Fibroblast of skin of left quadriceps (primary cell): ENCODE data around the gene VEGFB.

ENCODE experiments used
- DNase-seq, 2 experiments: peaks; one replicate each; pipeline ENCODE4 v3.0.0-alpha.2; 2013; ENCODE audit warnings: low read depth in 2 of 2

Gene VEGFB

DNA sequence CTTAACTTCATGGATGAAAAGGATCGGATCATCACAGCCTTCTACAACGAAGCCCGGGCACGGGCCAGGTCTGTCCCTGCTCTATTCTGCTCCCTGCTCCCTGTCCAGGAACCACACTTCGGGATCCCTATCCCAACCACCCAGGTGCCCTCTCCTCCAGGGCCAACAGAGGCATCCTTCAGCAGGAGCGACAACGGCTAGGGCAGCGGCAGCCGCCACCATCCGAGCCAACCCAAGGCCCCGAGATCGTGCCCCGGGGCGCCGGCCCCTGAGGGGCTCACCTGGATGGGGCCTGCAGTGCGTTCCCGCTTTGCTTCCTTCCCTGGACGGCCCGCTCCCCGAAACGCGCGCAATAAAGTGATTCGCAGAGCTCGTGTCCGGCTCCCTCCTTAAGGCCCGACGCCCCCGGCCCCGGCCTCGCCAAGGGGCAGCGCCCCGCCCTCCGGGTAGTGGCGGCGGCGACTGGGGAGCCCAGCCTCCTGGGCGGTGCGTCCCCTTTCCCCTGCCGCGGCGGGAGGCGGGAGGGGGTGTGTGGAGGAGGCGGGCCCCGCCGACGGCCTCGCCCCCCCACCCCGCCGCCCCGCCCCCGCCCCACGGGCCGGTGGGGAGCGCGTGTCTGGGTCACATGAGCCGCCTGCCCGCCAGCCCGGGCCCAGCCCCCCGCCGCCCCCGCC, at the start of gene VEGFB:
Gene VEGFB (plus strand): TSS at position 672 of the 674 bp plus-strand sequence. CDS start 250 bp downstream, outside the sequence.
- DNase-seq, result no peak

- no peak for DNase-seq
Measured at GRCh38 chr11:64185175-64185692, 49.1 kb upstream of the VEGFB start.

DNA sequence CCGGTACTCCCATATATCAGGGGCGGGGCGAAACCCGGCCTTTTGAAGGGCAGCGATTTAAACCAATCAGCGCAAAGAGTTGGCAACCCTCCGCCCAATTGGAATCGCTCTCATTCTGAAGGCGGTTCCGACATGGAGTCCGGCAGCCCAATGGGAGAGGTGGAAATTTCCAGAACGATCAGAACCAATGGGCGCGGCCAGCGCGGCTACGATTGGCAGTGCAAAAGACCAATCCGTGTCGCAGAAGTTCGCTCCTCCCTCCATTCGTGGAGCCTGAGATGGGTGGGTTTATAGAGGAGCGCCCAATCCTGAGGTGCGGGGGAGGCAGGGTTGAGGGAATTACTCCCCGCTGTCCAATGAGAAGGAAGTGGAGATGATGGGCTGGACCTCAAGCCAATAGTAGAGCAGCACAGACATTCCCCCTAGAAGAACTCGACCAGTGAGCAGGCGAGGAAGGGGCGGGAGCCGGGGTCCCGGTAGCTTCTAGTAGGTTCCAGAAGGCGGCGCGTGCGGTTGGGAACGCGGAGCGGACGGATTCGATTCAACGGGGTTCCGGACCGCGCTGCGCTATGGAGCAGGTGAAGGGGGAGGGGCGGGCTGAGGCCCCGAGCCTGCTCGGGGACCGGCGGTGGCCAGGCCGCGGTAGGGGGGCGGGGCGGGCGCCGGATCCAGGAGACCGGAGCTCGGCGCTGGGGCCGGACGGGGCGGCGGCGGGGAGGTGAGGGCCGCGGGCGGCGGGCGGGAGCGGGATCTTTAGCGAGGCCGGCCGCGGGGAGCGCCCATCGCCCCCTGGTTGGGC, 48.5 kb upstream of the VEGFB start, which contains the start of gene STIP1:
Gene STIP1 (plus strand): TSS at position 479 of the 799 bp plus-strand sequence. CDS start 91 bp downstream, at position 570.
- DNase-seq, result peak; percentile 100

DNA sequence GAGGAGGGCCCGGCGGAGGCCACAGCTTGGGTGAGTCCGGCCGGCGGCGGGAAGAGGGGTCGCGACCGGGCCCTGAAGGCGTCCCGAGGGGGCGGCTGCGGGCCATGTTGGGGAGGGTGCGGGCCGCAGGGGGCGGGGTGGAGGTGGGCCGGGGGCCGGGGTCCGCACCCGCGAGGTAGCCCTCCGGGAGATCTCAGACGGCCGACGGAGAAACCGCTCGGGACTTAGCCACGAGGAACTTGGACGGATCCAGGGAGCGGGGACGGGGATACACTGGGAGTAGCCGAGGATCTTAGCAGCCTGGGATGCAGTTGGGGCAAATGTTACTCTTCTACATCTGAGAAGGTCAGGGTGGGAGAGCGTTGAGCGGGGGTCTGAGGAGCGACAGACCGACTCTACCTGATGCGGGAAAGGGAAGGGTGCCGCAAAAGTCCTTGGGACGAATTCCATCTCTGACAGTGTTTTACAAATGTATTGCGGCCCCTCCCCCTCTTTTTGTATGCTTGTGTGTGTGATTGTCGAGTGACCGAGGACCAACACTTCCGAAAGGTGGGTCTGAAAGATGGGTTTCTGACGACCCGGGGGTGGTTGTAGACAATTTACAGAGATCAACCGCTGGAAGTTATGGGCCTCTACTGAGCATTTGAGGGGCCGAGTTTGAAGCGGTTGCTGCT, 47.8 kb upstream of the VEGFB start:
- DNase-seq, result no peak

DNA sequence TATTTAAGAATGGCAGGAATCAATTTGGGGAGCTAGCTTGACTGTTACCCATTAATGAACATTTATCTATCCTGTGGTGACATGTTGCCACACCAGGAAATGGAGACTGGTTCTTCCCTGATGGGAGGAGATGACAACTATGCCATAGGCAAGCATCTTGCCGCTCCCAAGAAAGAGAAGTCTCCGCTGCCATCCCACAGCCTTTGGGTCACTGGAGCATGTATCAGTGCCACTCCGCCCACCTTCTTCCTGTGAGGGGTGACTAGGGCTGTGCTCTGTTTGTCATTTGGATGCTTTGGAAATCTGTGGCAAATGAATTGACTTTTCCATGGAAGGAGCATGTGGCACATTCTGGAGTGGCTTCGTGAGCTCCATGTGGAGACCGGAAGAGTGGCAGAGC, 42.0 kb upstream of the VEGFB start:
- DNase-seq, result no peak

- no peak for DNase-seq
Measured at GRCh38 chr11:64196626-64197025, 37.8 kb upstream of the VEGFB start.

GRCh38 chr11:64198511-64198910, 35.9 kb upstream of the VEGFB start:
- DNase-seq, result no peak

DNA sequence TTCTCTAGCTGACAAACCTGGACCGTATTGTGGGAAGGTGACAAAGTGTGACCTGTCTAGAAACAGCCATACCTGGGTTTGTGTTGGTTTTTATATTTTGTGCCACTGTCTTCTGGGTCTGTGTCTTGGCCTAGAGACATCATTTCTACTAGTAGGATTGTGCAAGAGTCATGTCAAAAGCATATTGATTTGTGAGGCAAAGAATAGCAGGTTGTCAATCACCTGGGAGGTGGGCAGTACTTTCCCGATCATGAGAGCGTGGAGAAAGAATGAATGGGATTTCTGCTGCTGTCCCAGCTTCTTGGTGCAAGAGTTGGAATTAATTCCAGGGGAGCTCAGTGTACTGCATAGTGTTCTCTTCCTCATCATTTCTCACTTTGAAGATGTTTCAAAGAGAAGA, 32.8 kb upstream of the VEGFB start:
- DNase-seq, result no peak

GRCh38 chr11:64202992-64203391, 31.4 kb upstream of the VEGFB start:
- DNase-seq, result no peak

GRCh38 chr11:64203421-64204079, 30.8 kb upstream of the VEGFB start:
- no peak for DNase-seq

GRCh38 chr11:64204080-64204440, 30.3 kb upstream of the VEGFB start:
- no peak for DNase-seq

DNA sequence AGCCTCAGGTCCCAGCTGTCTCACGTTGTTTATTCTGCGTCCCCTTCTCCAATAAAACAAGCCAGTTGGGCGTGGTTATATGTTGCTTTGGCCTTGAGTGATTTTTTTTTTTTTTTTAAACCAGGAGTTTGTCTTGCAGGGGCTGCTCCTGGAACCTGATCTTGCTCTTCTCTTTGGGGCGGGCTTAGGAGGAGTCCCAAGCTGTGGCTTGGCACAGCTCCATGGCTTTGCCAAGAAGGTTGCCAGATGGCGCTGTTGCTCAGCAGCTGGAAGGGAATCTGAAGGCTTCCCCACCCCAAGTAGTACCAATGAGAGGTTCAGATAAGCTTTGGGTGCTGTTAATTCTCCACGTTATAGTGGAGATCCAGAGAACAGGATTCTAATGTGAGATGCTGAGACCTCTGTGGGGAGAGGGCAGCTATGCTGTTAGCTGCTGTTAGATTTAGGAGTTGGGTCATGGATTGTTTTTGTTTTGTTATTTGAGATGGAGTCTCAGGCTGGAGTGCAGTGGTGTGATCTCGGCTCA, 29.9 kb upstream of the VEGFB start:
- DNase-seq, result peak; percentile 91 to 92

DNA sequence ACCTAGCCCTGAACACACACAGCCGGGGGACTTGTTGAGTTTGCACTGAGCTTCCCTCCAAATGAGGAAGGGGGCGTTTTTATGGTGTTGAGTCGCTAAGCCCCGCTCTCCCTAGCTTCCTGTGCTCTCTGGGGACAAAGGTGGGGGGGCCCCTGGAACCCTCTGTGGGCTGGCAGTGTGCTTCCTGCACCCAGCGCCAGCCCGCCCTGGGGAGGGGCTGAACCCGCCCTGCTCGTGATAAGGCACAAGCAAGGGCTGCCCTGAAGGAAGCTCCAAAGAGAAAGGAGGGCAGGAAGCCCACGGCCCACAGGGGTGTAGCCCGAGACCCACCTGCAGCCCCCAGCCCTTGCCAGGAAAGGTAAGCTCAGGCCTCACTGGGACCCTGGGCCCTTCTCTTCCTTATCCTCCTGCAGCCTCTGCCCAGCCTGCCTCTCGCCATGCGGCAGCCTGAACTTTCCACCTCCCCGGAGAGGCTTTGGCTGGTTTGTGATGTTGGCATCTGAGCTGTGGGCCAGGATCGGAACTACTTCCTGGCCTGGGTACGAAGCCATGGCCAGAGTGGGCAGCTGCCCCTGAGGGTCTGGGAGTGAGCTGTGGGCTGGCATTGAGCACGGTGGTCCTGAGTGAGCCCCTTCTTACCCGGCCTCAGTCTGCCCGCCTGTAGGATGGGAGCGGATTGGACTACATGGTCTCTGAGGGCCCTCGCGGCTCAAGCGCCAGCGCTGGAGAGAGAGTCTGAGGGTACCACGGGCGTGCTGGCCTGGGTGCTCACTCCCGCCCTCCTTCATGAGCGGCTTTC, 27.7 kb upstream of the VEGFB start, which contains the start of gene FERMT3:
Gene FERMT3 (plus strand): TSS at position 265 of the 799 bp plus-strand sequence. CDS start 644 bp downstream, outside the sequence.
- no peak for DNase-seq

DNA sequence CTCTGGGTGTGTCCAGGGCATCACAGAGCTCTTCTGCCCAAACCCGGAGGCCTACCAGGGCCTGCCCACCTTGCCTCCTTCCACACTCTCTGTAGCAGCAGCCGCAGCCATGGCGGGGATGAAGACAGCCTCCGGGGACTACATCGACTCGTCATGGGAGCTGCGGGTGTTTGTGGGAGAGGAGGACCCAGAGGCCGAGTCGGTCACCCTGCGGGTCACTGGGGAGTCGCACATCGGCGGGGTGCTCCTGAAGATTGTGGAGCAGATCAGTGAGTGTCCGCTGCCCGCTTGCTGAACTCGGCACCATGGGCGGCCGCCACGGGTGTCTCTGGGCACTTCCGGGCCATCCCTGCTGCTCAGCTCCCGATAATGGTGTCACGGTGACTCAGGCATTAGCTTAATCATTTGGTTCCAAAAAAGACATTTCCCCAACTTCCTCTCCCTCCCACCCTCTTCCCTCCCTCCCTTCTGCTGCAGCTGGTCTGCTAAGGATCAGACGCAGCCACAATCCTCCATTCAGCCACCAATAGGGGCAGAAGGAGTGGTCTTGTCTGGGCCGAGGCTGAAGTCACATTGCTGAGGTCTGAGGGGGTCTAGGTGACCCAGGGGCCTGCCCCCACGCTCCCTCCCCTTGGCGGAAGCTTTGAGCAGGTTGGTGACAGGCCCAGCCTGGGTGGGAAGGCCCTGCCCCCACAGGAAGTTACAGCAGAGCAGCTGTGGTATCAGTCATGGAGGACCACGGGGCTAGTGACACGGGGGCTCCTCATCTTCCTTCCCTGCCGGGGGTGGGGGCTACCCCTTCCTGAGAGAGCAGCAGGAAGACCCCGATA, 26.9 kb upstream of the VEGFB start:
- DNase-seq, result peak; percentile 32 to 36

DNA sequence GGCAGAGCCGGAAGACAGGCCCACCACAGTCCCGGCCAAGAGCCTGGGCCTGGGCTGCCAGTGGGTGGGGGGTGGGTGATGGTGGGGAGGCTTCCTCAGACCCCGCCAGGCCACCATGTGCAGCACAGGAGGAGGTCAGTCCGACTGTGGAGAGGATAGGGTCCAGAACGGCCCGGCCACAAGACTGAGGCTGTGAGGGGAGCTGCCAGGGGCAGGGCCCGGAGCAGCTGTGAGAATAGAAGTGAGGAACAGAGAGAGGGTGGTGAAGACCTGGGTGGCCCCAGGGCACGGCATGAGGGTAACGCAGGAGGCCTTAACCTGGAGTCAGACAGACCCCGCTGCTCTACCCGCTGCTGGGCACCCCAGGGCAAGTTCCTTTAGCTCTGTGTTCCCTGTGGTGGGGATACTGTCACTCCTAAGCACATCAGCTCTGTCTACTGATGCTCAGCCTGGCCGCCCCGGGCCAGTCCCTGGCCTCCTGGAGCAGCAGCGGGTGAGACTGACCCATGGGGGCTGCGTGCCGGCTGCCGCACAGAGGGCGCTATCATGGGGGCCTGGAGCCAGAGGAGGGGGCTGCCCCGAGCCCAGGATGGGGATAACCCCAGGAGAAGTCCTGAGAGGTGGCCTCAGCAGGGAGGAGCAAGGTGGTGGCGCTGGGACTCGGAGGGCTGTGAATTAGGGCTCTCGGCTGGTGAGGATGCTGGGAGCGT, 26.1 kb upstream of the VEGFB start:
- no peak for DNase-seq

- no peak for DNase-seq
Measured at GRCh38 chr11:64208796-64209562, 25.4 kb upstream of the VEGFB start.

- DNase-seq, result no peak
Measured at GRCh38 chr11:64209563-64209843, 24.9 kb upstream of the VEGFB start.

- DNase-seq, result no peak
Measured at GRCh38 chr11:64210301-64211020, 23.9 kb upstream of the VEGFB start.
